ENCODE measurements around the gene CDC40.

Gene CDC40

GRCh38 chr6:110190726-110191125 is 10.5 kb downstream of the CDC40 start:
- no peak for TF ChIP-seq ZFX (IDR thresholded peaks at IDR 0.05)
- no peak for TF ChIP-seq CTCF (conservative IDR thresholded peaks at IDR 0.05)
- H3K27ac ChIP-seq: no peak overlapping the region

- TF ChIP-seq ZFX (IDR thresholded peaks at IDR 0.05) (no peak), CTCF (conservative IDR thresholded peaks at IDR 0.05) (no peak)
- H3K27ac ChIP-seq: no peak overlapping the region
These were observed 11.2 kb downstream of the CDC40 start for GRCh38 chr6:110191477-110191876.

GRCh38 chr6:110195639-110196038 is 15.4 kb downstream of the CDC40 start:
- H3K27ac ChIP-seq: no peak overlapping the region
- TF ChIP-seq CTCF (conservative IDR thresholded peaks at IDR 0.05): no peak
- TF ChIP-seq ZFX (IDR thresholded peaks at IDR 0.05): no peak

GRCh38 chr6:110196874-110197273 is 16.6 kb downstream of the CDC40 start:
- H3K27ac ChIP-seq: no peak overlapping the region
- no peak for TF ChIP-seq CTCF (conservative IDR thresholded peaks at IDR 0.05)
- no peak for TF ChIP-seq ZFX (IDR thresholded peaks at IDR 0.05)

- no peak overlapping the region for H3K27ac ChIP-seq
- TF ChIP-seq ZFX (IDR thresholded peaks at IDR 0.05) (no peak), CTCF (conservative IDR thresholded peaks at IDR 0.05) (no peak)
These were observed 18.3 kb downstream of the CDC40 start for GRCh38 chr6:110198561-110198960.

GRCh38 chr6:110201151-110201884 is 21.1 kb downstream of the CDC40 start:
- H3K27ac ChIP-seq: no peak overlapping the region
- TF ChIP-seq ZFX (IDR thresholded peaks at IDR 0.05) (no peak), CTCF (conservative IDR thresholded peaks at IDR 0.05) (no peak)

- TF ChIP-seq ZFX (IDR thresholded peaks at IDR 0.05) (no peak), CTCF (conservative IDR thresholded peaks at IDR 0.05) (no peak)
- no peak overlapping the region for H3K27ac ChIP-seq
These were observed 27.4 kb downstream of the CDC40 start for GRCh38 chr6:110207652-110208051.

Data from C4-2B (cell line).